Heart left ventricle (tissue), 16 donors: ENCODE data around the gene CCL19. TPM values are rescaled to one million over a fixed set of nuclear protein-coding genes. Genes with fewer than 3 reads are reported as not detected.

Source experiments
- ATAC-seq, 4 donors: fragments of 200-7000 bp; cut with Tn5 transposase; one replicate each; pipeline ENCODE4 v1.9.1; 2020 to 2022; ENCODE audit warnings: moderate library complexity in 4 of 4, mild to moderate bottlenecking in 3 of 4, moderate number of reproducible peaks in 1 of 4
- DNase-seq, 5 donors: peaks; one replicate each; pipeline ENCODE4 v3.0.0-alpha.2; 2020
- H3K27ac ChIP-seq, 12 donors: fragments of 200-600 bp; sonication (generic) in 4 of 12; one replicate each; pipeline versions ENCODE4 v1.5.0 to v1.8.0; 2016 to 2022; ENCODE audit warnings: mild to moderate bottlenecking in 2 of 12
- H3K27me3 ChIP-seq, 9 donors: fragments of 200-600 bp; sonication (generic) in 2 of 9; one replicate each; pipeline versions ENCODE4 v1.5.1 to v1.8.0; 2016 to 2022; ENCODE audit warnings: mild to moderate bottlenecking in 3 of 9
- H3K36me3 ChIP-seq, 9 donors: fragments of 200-600 bp; sonication (generic) in 2 of 9; one replicate each; pipeline versions ENCODE4 v1.5.0 to v1.8.0; 2018 to 2022; ENCODE audit warnings: mild to moderate bottlenecking in 2 of 9
- H3K4me1 ChIP-seq, 12 donors: fragments of 200-600 bp; sonication (generic) in 4 of 12; one replicate each; pipeline versions ENCODE4 v1.5.0 to v1.8.0; 2016 to 2022; ENCODE audit warnings: mild to moderate bottlenecking in 3 of 12
- H3K4me3 ChIP-seq, 12 donors: fragments of 200-600 bp; sonication (generic) in 4 of 12; one replicate each; pipeline versions ENCODE4 v1.5.0 to v1.8.0; 2017 to 2022; ENCODE audit warnings: mild to moderate bottlenecking in 9 of 12, moderate library complexity in 4 of 12
- H3K9me3 ChIP-seq, 12 donors: fragments of 200-600 bp; sonication (generic) in 4 of 12; one replicate each; pipeline versions ENCODE4 v1.5.0 to v1.8.0; 2016 to 2022; ENCODE audit warnings: mild to moderate bottlenecking in 1 of 12
- CTCF ChIP-seq, 12 donors: fragments of 200-600 bp; sonication (generic) in 4 of 12; IDR thresholded peaks; one replicate each; pipeline versions ENCODE4 v1.5.0 to v1.8.0; 2018 to 2022; ENCODE audit warnings: antibody characterized with exemption in 12 of 12, mild to moderate bottlenecking in 5 of 12
- POLR2A ChIP-seq, 2 donors: fragments of 450-650 bp; IDR thresholded peaks; one replicate each; pipeline ENCODE4 v1.6.1; 2017; ENCODE audit warnings: antibody characterized with exemption in 2 of 2, mild to moderate bottlenecking in 2 of 2, moderate library complexity in 2 of 2
- WGBS, 4 donors: extraction: QIAGEN DNeasy Blood & Tissue Kit in 2 of 4; methylation state at CpG; one replicate each; pipeline versions ENCODE4 v1.1.5 to v1.1.7; 2013 to 2018; 5-methylcytosine and 5-hydroxymethylcytosine counted together
- intact Hi-C, 10 donors: fragments of 100-400 bp; cut with DNase I; formaldehyde crosslinking; loops; one replicate each; pipeline versions ENCODE4 v1.11.1 to v1.14.2; 2022
- polyA plus RNA-seq, 2 donors: library from polyadenylated mRNA; stranded (reverse); fragments of 200-250 nt; gene quantifications; one replicate each; pipeline ENCODE4 v1.2.3, GENCODE V29; 2013
- total RNA-seq, 9 donors: library from RNA; depleted of rRNA in 2 of 9; stranded (reverse); fragments of >200 nt in 2 of 9; fragmentation: NEBNext Ultra II Directional in 3 of 9; extraction: Animal tissue kit (Norgen Biotek cat#: 25700) in 3 of 9; gene quantifications; one replicate each; pipeline versions ENCODE4 v1.1.0 to v1.2.4, GENCODE V29; 2016 to 2023
- donor health status: ischemic (EF 13 %, LVEDD 7.1; RV severe dilation, severe dysfunction).
- donor health status: healthy with polysubstance abuse.
- donor health status: DM: no; HTN: yes; CAD: no.
- donor health status: DM: no; HTN: no; CAD: no.
- donor health status: ischemic (EF 25% LVEDD 6.9; RV normal size, moderate dysfunction).
- donor health status: ischemic (EF 25% LVEDD 5.7; RV mildly dilated, moderate dysfunction).
- donor health status: healthy.
- donor health status: DM: yes; HTN: yes; CAD: no.
- donor health status: ischemic (EF 35%, LVEDD 5.7; RV mildly dilated, moderate dysfunction).
- donor health status: nonischemic (EF 11% LVEDD 7.7; RV severe dilation, severe dysfunction).
- donor health status: DM: yes; HTN: yes; CAD: no.
- donor health status: PGD.
- donor health status: ischemic (EF 29% LVEDD 5.4; RV normal size, mild dysfunction).
- donor health status: nonischemic (EF 23%, LVEDD 6.1; RV moderate dilation, normal function).

CCL19 gene
- total and polyA plus RNA-seq, 11 donors, result 0.46 to 25.7 (median 1.3) TPM; not detected in 5

- H3K9me3 ChIP-seq, result no peaks in the 10 kb centered on the region
- intact Hi-C loops, result loop anchor here in 1 of 10 donors (5.0 kb wide), 1 partner anchor 51 kb away; no protein-coding TSS in a partner anchor
- peak in 3 of 5 donors; percentile 43 to 59 (median 55) for DNase-seq
- peaks cover 0 to 29% (median 22%) of the 10 kb centered on the region in 9 donors for H3K36me3 ChIP-seq
- WGBS, 4 donors, result 21 to 38% (median 28%) methylated on average over 3 to 4 of the region's 4 CpGs
- peak overlapping the region in 11 of 12 donors; percentile 6 to 65 (median 56) for H3K4me3 ChIP-seq
- ATAC-seq, result no peak
- peaks cover 7 to 77% (median 64%) of the 10 kb centered on the region in 12 donors for H3K4me1 ChIP-seq
- TF ChIP-seq CTCF (IDR thresholded peaks at IDR 0.05) (no peak), POLR2A (IDR thresholded peaks at IDR 0.05) (no peak)
- H3K27ac ChIP-seq, result peak overlapping the region; percentile 74 to 95 (median 86)
- no peaks in the 10 kb centered on the region for H3K27me3 ChIP-seq
Measured at GRCh38 chr9:34651321-34651720, 39.8 kb downstream of the CCL19 start.

GRCh38 chr9:34650816-34651215 is 40.3 kb downstream of the CCL19 start:
- Histone ChIP-seq H3K4me3 (no peak overlapping the region), H3K27ac (peak overlapping the region in 7 of 12 donors; percentile 80 to 90 (median 86)), H3K4me1 (peaks cover 7 to 77% (median 67%) of the 10 kb centered on the region in 12 donors), H3K36me3 (peaks cover 0 to 29% (median 21%) of the 10 kb centered on the region in 9 donors), H3K9me3 (no peaks in the 10 kb centered on the region), H3K27me3 (no peaks in the 10 kb centered on the region)
- DNase-seq, result no peak
- intact Hi-C loops, result loop anchor here in 1 of 10 donors (5.0 kb wide), 1 partner anchor 51 kb away; no protein-coding TSS in a partner anchor
- ATAC-seq, result no peak
- 40 to 62% (median 53%) methylated on average over 4 to 5 of the region's 5 CpGs for WGBS, 4 donors
- TF ChIP-seq CTCF (IDR thresholded peaks at IDR 0.05) (no peak), POLR2A (IDR thresholded peaks at IDR 0.05) (no peak)

GRCh38 chr9:34648673-34649072 is 42.4 kb downstream of the CCL19 start:
- TF ChIP-seq POLR2A (IDR thresholded peaks at IDR 0.05), result no peak
- no peak for TF ChIP-seq CTCF (IDR thresholded peaks at IDR 0.05)
- WGBS, 4 donors, result 82 to 91% (median 85%) methylated on average over 8 of the region's 8 CpGs
- no peak for ATAC-seq
- no peak overlapping the region for H3K4me3 ChIP-seq
- no peaks in the 10 kb centered on the region for H3K9me3 ChIP-seq
- peaks cover 0 to 29% (median 21%) of the 10 kb centered on the region in 9 donors for H3K36me3 ChIP-seq
- DNase-seq, result no peak
- peak overlapping the region in 1 of 12 donors; percentile 94 for H3K27ac ChIP-seq
- intact Hi-C loops, result no loop called here
- H3K27me3 ChIP-seq, result no peaks in the 10 kb centered on the region
- peaks cover 7 to 55% (median 47%) of the 10 kb centered on the region in 12 donors for H3K4me1 ChIP-seq

GRCh38 chr9:34647651-34648050 is 43.4 kb downstream of the CCL19 start:
- peaks cover 0 to 29% (median 21%) of the 10 kb centered on the region in 9 donors for H3K36me3 ChIP-seq
- WGBS, 4 donors, result 40 to 54% (median 48%) methylated on average over 9 to 10 of the region's 10 CpGs
- H3K4me3 ChIP-seq, result peak overlapping the region; percentile 38 to 96 (median 80)
- TF ChIP-seq CTCF (IDR thresholded peaks at IDR 0.05) (no peak), POLR2A (IDR thresholded peaks at IDR 0.05) (no peak)
- no peak for DNase-seq
- ATAC-seq, result no peak
- H3K27me3 ChIP-seq, result no peaks in the 10 kb centered on the region
- no peaks in the 10 kb centered on the region for H3K9me3 ChIP-seq
- peak overlapping the region in 10 of 12 donors; percentile 87 to 96 (median 93) for H3K27ac ChIP-seq
- peaks cover 3 to 45% (median 38%) of the 10 kb centered on the region in 12 donors for H3K4me1 ChIP-seq
- intact Hi-C loops, result no loop called here
